Subcutaneous abdominal adipose tissue (tissue), 5 donors: ENCODE results near the gene CCDC177.

Experiments used
- H3K27ac ChIP-seq: one replicate; pipeline ENCODE4 v1.7.0; 2013; ENCODE audit warnings: low read depth, mild to moderate bottlenecking, inconsistent platforms, low read length, moderate library complexity
- H3K27me3 ChIP-seq, 5 donors: one replicate each; pipeline ENCODE4 v1.7.0; 2013; ENCODE audit warnings: low read length in 5 of 5, inconsistent platforms in 1 of 5; ENCODE audit not compliant: control insufficient read depth in 5 of 5, insufficient read depth in 4 of 5
- H3K36me3 ChIP-seq, 5 donors: one replicate each; pipeline ENCODE4 v1.7.0; 2013; ENCODE audit warnings: low read length in 5 of 5; ENCODE audit not compliant: control insufficient read depth in 5 of 5, insufficient read depth in 5 of 5
- H3K4me1 ChIP-seq, 5 donors: one replicate each; pipeline ENCODE4 v1.7.0; 2013; ENCODE audit warnings: low read length in 5 of 5, mild to moderate bottlenecking in 3 of 5, moderate library complexity in 1 of 5; ENCODE audit not compliant: control insufficient read depth in 5 of 5, insufficient read depth in 5 of 5
- H3K4me3 ChIP-seq, 5 donors: one replicate each; pipeline ENCODE4 v1.7.0; 2013; ENCODE audit warnings: low read length in 5 of 5, low read depth in 1 of 5
- H3K9ac ChIP-seq, 5 donors: one replicate each; pipeline ENCODE4 v1.7.0; 2013; ENCODE audit warnings: low read length in 5 of 5, mild to moderate bottlenecking in 4 of 5, moderate library complexity in 3 of 5
- H3K9me3 ChIP-seq, 5 donors: one replicate each; pipeline ENCODE4 v1.7.0; 2013; ENCODE audit warnings: low read length in 5 of 5; ENCODE audit not compliant: control insufficient read depth in 5 of 5
- donor health status: healthy.
- donor health status: healthy.
- donor health status: healthy.
- donor health status: healthy.
- donor health status: healthy.

The CCDC177 gene

DNA sequence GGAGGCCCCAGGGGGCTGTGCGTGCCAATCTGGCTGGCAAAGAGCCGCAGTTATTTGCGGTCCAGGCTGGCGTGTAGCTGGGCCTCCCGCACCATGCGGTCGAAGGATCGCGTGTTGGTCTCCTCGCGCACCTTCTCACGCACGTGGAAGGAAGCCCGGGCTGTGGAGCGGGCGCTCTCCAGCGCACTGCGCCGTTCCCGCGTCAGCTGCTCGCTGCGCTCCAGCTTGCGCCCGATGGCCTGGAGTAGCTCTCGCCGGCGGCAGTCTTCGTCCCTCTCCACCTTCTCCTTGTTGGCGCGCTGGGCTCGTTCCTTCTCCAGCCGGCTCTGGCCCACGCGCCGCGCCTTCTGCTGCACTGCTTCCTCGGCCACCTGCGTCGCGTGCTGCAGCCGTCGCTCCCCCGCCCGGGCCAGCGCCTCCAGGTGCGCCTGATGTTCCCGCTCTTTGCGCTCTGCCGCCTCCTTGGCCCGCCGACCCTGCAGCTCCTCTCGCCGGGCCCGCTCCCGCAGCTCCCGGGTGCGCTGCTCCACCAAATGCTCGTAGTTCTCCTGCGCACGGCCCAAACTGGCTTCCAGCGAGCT is 3.1 kb downstream of the CCDC177 start:
- Histone ChIP-seq H3K9ac (no peak overlapping the region), H3K36me3 (no peaks in the 10 kb centered on the region), H3K9me3 (peaks cover 0 to 3% (median 0%) of the 10 kb centered on the region in 5 donors), H3K27ac (no peak overlapping the region), H3K27me3 (peaks cover 36 to 66% (median 63%) of the 10 kb centered on the region in 5 donors), H3K4me3 (peak overlapping the region in 4 of 5 donors; percentile 54 to 68 (median 62)), H3K4me1 (peaks cover 0 to 38% (median 31%) of the 10 kb centered on the region in 5 donors)

DNA sequence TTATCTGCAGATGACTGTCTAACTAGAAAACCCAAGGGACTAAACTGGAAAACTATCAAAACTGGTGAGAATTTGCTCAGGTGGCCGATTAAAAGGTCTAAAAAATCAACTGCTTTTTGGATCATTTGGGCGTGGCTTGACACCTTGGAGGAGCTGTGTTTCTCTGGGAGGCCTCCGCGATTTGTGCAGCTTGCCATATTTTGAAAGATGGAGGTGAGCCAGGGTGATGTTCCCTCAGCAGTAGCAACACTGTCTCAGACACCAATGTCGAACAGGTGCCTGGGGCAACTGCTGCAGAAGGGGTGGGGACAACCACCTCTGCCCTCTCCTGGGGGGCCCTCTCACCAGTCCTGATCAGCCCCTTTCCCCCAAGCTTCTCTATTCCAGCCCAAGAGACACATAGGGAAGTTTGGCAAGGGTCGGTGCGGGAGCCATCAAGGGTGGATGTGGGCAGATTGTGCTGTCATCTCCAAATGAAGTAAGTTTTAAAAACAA is 3.8 kb downstream of the CCDC177 start:
- Histone ChIP-seq H3K36me3 (no peaks in the 10 kb centered on the region), H3K9me3 (peaks cover 0 to 3% (median 0%) of the 10 kb centered on the region in 5 donors), H3K9ac (no peak overlapping the region), H3K4me1 (peaks cover 0 to 38% (median 31%) of the 10 kb centered on the region in 5 donors), H3K27me3 (peaks cover 36 to 63% (median 59%) of the 10 kb centered on the region in 5 donors), H3K4me3 (no peak overlapping the region), H3K27ac (no peak overlapping the region)

DNA sequence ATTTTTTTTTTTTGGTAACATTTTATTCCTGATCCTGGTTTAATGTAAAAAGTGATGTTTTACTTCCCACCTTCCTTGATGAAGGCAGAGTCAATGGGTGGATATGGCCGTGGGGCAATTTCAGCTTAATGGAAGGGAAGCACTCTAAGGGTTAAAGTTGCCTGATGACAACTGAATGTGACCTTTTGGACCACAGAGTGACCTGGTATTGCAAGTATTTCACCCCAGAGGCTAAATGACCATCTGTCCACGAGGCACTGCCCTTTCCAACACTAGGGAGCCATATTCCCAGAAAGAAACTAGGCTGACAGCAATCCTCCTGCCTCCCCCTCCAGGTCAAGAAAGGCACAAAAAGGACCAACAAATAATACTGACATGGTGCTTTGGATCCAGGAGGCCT is 4.8 kb downstream of the CCDC177 start:
- Histone ChIP-seq H3K4me3 (no peak overlapping the region), H3K27me3 (peaks cover 36 to 73% (median 64%) of the 10 kb centered on the region in 5 donors), H3K27ac (no peak overlapping the region), H3K36me3 (no peaks in the 10 kb centered on the region), H3K4me1 (peaks cover 0 to 36% (median 31%) of the 10 kb centered on the region in 5 donors), H3K9ac (no peak overlapping the region), H3K9me3 (peaks cover 0 to 3% (median 0%) of the 10 kb centered on the region in 5 donors)

DNA sequence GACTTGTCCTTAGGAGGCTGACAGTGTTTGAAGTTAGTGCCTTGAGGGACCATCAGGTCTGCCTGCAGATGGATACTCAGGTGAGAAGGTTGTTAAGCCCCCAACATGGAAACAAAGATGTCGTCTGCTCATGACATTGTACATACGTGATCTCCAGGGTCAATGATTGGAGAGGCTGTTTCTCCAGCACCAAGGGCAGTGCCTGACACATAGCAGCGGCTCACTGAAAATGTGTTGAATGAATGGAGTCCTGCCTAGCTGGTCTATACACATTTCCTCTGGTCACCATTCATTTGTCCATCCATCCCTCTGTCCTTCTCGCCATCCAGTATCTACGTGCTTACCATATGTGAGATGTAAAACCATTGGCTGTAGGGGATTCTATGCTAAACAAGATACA is 7.1 kb downstream of the CCDC177 start:
- Histone ChIP-seq H3K9ac (no peak overlapping the region), H3K27ac (no peak overlapping the region), H3K9me3 (peaks cover 0 to 2% (median 0%) of the 10 kb centered on the region in 5 donors), H3K36me3 (no peaks in the 10 kb centered on the region), H3K4me3 (no peak overlapping the region), H3K27me3 (peaks cover 18 to 63% (median 57%) of the 10 kb centered on the region in 5 donors), H3K4me1 (peaks cover 0 to 14% (median 12%) of the 10 kb centered on the region in 5 donors)

DNA sequence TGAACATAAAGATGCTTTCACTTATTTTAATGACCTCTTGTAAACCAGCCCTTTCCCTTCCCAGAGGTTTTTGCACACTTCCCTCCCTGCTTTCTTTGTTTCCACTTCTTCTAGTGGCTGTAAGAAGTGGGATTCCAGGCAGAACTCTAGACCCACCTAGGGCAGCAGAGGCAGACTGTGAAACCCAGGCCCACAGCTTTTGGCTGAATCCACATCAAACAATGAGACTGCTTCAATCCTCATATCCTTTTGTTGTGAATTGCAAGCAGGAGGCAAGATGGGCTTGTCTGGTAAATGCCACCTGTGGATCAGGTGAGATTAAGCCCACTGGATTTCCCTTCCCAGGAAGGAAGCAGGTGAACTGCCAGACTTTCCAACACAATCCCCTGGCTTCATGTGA is 12.8 kb downstream of the CCDC177 start:
- H3K27ac ChIP-seq: no peak overlapping the region
- no peaks in the 10 kb centered on the region for H3K9me3 ChIP-seq
- H3K9ac ChIP-seq: no peak overlapping the region
- H3K27me3 ChIP-seq: peaks cover 11 to 38% (median 26%) of the 10 kb centered on the region in 5 donors
- H3K4me3 ChIP-seq: no peak overlapping the region
- H3K4me1 ChIP-seq: no peaks in the 10 kb centered on the region
- H3K36me3 ChIP-seq: no peaks in the 10 kb centered on the region

DNA sequence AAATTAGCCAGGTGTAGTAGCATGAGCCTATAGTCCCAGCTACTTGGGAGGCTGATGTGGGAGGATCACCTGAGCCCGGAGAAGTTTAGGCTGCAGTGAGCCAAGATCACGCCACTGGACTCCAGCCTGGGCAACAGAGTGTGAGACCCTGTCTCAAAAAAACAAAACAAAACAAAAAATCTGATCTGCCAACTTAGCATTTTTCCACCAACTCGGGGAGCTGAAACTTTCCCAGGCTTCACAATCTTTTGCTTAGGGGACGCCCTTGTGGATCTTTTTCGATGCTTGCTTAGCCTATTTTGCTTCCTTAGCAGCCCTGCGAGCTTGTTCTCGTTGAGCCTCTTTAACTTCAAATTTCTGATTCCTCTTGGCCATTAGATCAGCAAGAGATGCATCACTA is 13.8 kb downstream of the CCDC177 start:
- H3K9ac ChIP-seq: no peak overlapping the region
- no peaks in the 10 kb centered on the region for H3K4me1 ChIP-seq
- peaks cover 11 to 32% (median 20%) of the 10 kb centered on the region in 5 donors for H3K27me3 ChIP-seq
- no peaks in the 10 kb centered on the region for H3K36me3 ChIP-seq
- H3K9me3 ChIP-seq: no peaks in the 10 kb centered on the region
- H3K27ac ChIP-seq: no peak overlapping the region
- H3K4me3 ChIP-seq: no peak overlapping the region

DNA sequence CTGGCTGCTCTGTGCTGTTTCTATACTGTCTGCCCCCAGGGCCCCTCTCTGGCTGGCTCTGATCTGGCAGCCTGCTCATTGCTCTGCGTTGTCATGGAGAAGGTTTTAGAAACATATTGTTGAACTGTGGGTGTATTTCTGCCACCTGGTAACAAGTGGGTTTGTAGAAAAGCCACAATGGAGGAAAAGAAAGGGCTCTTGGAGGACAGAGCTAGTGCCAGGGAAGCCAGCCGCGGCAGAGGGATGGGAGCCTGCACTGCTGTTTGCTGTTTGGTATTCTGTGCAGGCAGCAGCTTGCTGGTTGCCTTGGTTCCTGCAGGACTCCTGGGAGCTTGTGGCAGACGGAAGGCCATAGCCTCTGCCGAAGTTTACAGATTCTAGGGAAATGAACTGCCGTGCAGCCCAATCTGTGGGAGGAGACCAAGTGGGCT is 15.1 kb downstream of the CCDC177 start:
- Histone ChIP-seq H3K27me3 (peaks cover 7 to 22% (median 13%) of the 10 kb centered on the region in 5 donors), H3K36me3 (no peaks in the 10 kb centered on the region), H3K4me3 (no peak overlapping the region), H3K27ac (no peak overlapping the region), H3K4me1 (peaks cover 0 to 2% (median 0%) of the 10 kb centered on the region in 5 donors), H3K9ac (no peak overlapping the region), H3K9me3 (no peaks in the 10 kb centered on the region)

DNA sequence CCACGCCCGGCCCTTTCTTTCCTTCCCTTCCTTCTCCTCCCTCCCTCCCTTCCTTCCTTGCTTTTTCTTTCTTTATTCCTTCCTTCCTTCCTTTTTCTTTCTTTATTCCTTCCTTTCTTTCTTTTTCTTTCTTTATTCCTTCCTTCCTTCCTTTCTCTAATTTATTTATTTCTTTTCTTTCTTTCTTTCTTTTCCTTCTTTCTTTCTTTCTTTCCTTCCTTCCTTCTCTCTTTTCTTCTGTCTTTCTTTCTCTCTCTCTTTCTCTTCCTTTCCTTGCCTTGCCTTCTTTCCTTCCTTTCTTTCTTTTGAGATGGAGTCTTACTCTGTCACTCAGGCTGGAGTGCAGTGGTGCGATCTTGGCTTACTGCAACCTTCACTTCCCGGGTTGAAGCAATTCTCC is 15.9 kb downstream of the CCDC177 start:
- H3K9ac ChIP-seq: no peak overlapping the region
- H3K36me3 ChIP-seq: no peaks in the 10 kb centered on the region
- no peaks in the 10 kb centered on the region for H3K9me3 ChIP-seq
- H3K27ac ChIP-seq: no peak overlapping the region
- peaks cover 0 to 3% (median 0%) of the 10 kb centered on the region in 5 donors for H3K4me1 ChIP-seq
- no peak overlapping the region for H3K4me3 ChIP-seq
- H3K27me3 ChIP-seq: peaks cover 2 to 17% (median 11%) of the 10 kb centered on the region in 5 donors

DNA sequence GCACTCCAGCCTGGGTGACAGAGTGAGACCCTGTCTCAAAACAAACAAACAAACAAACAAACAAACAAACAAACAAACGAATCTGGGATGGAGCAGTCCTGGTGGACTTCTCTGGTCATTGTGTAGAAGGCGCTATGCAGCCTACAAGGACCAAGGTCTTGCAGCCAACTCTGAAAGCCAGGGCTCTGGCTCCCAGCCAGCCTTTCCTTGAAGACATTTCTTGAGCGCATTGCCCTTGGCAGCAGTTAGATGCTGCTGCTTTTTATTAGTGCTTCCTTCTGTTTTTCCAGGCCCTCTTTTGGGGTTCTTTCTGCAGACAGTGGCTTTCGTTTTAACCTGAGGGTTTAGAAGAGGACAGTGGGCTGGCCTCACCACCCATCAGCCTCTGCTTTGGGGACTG is 20.2 kb downstream of the CCDC177 start:
- Histone ChIP-seq H3K4me1 (peaks cover 0 to 3% (median 0%) of the 10 kb centered on the region in 5 donors), H3K9me3 (no peaks in the 10 kb centered on the region), H3K27me3 (peaks cover 2 to 15% (median 8%) of the 10 kb centered on the region in 5 donors), H3K27ac (no peak overlapping the region), H3K4me3 (no peak overlapping the region), H3K36me3 (no peaks in the 10 kb centered on the region), H3K9ac (no peak overlapping the region)

DNA sequence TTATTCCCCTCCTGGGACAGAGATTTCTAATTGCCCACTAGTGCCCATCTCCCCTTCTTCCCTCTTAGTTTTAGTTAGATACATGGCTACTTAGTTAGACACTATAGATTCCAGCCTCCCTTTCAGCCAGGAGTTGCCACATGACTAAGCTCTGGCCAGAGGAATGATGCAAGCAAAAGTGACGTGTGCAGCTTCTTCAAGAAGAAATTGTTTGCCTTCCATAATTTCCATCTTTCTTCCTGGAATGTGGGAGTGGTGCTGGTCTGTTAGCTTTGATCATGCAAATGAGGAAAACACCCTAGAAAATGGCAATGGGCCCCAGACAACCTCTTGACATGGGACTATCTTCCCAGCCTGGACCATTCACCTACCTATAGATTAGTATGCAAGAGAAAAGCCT is 21.4 kb downstream of the CCDC177 start:
- Histone ChIP-seq H3K4me1 (peaks cover 0 to 3% (median 0%) of the 10 kb centered on the region in 5 donors), H3K36me3 (no peaks in the 10 kb centered on the region), H3K4me3 (no peak overlapping the region), H3K27ac (no peak overlapping the region), H3K27me3 (peaks cover 0 to 19% (median 11%) of the 10 kb centered on the region in 5 donors), H3K9ac (no peak overlapping the region), H3K9me3 (no peaks in the 10 kb centered on the region)
